HFF-Myc (cell line): Measurements from ENCODE around the gene CSTPP1.
"Not testable (repeated sequence)": the region's sequence is repeated elsewhere in the genome, so short reads cannot be mapped to it uniquely, and the experiment has no call there.

Experiments
- DNase-seq: peaks from one replicate; pipeline ENCODE4 v3.0.0-alpha.2; 2011; ENCODE audit warnings: low read depth; ENCODE audit errors: extremely low read depth
- H3K4me3 ChIP-seq: replicated peaks from 2 replicates; pipeline ENCODE4 v1.5.1; 2011; ENCODE audit warnings: low read depth, mild to moderate bottlenecking, control low read depth, low read length
- CTCF ChIP-seq: IDR thresholded peaks from 2 replicates; pipeline ENCODE4 v1.5.1; 2012; ENCODE audit warnings: mild to moderate bottlenecking, low read depth, low read length, control low read depth; ENCODE audit errors: missing control alignments

The CSTPP1 gene

DNA sequence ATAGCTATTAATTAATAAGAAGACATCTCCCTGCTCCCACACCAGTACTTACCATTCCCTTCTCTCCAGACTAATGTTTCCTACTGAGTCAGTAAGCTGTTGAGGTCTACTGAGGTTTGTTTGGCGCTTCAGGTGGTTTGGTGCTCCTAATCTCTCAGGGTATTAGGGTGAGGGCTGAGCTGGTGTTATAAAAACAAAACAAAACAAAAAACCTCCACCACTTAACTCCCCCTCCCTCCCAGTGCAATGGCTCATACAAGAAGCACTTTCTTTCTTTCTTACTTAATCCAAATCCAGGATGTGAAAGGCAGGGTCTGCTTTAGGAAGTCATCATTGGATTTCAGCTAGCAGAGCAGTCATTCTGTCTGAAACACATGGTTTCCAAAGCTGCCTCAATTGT, 15.3 kb downstream of the CSTPP1 start:
- H3K4me3 ChIP-seq: no peak overlapping the region
- no peak for DNase-seq
- no peak for TF ChIP-seq CTCF

DNA sequence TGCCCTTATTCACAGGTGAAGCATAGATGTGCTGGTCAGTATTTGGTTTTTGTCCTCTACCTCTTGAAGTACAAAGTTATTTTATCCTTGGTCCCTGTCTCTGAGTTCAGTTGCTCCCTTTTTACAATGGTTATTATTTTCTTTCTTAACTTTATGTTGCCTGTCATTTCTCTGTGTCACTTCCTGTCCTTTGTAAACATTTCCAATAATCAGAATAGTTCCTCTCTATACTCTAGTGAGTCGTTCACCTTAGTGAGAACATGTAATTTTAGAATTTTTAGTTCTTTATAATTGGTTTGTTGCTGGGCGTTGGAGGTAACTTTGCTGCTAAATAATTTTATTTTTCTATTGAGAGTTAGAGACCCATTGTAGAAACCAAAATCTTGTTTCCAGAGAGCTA, 16.0 kb downstream of the CSTPP1 start:
- H3K4me3 ChIP-seq: no peak overlapping the region
- TF ChIP-seq CTCF: no peak
- DNase-seq: no peak

- DNase-seq: no peak
- TF ChIP-seq CTCF: no peak
- no peak overlapping the region for H3K4me3 ChIP-seq
Measured at GRCh38 chr11:46953093-46953492, 16.5 kb downstream of the CSTPP1 start.

DNA sequence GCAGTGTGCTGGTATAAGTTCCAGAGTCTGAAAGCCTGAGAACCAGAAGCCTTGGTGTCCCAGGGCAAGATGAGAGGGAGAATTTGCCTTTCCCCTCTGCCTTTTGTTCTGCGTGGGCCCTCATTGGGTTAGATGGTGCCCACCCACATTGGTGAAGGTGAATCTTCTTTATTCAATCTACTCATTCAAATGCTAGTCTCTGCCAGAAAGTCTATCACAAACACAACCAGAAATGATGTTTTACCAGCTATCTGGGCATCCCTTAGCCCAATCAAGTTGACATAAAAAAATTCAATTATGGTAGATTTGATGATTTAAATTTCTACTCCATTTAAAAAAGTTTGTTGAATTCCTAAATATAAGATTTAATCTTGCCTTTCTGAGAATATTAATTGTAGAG, 22.2 kb downstream of the CSTPP1 start:
- DNase-seq: no peak
- no peak for TF ChIP-seq CTCF
- H3K4me3 ChIP-seq: no peak overlapping the region

DNA sequence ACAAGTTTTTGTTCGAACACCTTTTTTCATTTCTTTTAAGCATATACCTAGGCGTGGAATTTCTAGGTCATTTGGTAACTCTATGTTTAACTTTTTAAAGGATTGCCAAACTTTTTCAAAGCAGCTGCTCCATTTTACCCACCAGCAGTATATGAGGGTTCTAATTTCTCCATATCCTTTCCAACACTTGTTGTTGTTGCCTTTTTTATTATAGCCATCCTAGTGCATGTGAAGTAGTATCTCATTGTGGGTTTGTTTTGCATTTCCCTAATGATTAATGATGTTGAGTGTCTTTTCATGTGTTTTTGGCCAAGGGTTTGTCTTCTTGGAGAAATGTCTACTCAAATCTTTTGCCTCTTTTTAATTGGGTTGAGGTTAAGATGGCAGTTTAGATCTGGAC, 24.5 kb downstream of the CSTPP1 start:
- TF ChIP-seq CTCF: no peak
- no peak for DNase-seq
- no peak overlapping the region for H3K4me3 ChIP-seq

DNA sequence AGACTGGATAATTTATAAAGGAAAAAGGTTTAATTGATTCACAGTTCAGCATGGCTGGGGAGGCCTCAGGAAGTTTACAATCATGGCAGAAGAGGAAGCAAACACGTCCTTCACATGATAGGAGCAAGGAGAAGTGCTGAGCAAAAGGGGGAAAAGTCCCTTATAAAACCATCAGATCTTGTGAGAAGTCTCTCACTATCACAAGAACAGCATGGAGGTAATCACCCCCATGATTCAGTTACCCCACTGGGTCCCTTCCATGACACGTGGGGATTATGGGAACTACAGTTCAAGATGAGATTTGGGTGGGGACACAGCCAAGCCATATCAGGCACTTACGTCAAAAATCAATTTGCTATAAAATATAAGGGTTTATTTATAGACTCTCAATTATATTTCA, 25.3 kb downstream of the CSTPP1 start:
- H3K4me3 ChIP-seq, DNase-seq: not testable (repeated sequence)

DNA sequence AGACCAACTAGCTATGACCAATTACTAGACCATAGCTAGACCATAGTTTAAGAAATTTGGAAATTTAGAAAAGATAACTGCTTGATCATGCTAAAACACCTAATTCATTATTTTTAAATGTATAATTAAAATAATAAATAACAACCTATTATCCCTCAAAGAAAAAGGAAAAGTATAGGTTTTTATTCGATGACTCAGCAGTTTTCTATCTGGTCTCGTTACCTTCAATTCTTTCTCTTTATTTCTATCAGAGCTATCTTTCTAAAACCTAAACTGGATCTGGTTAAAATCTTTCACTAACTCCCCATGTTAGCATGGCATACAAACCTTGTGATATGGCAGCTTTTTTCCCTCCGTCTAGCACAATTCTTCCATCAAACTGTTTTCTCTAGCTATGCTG, 27.3 kb downstream of the CSTPP1 start:
- no peak for TF ChIP-seq CTCF
- no peak overlapping the region for H3K4me3 ChIP-seq
- no peak for DNase-seq
